WTC11 (cell line): ENCODE measurements around the gene SPATA32. TPM values are rescaled to one million over a fixed set of nuclear protein-coding genes. Genes with fewer than 3 reads are reported as not detected.
A peak's percentile ranks its signal among the peaks of the same experiment; 100 is the strongest.

Experiments
- ATAC-seq: fragments of 200-7000 bp; cut with Tn5 transposase; 2 replicates; pipeline ENCODE4 v1.10.0; 2021; ENCODE audit warnings: mild to moderate bottlenecking, moderate library complexity
- CTCF ChIA-PET: fragments of 300-600 bp; sonication (Branson Sonifier 250); formaldehyde crosslinking; loops from one replicate; lab custom pipeline; 2021; ENCODE audit warnings: antibody characterized with exemption; lab: Charles Lee
- POLR2A ChIA-PET: fragments of 350-600 bp; sonication (Branson Sonifier 250); formaldehyde crosslinking; loops from one replicate; lab custom pipeline; 2021; ENCODE audit warnings: antibody characterized with exemption; lab: Charles Lee
- DNase-seq: peaks from one replicate; pipeline ENCODE4 v3.0.0; 2021; ENCODE audit warnings: low spot score
- H3K27ac Mint-ChIP-seq: 2 replicates; pipeline ENCODE4 v1.8.0; 2021; ENCODE audit warnings: mixed read lengths
- H3K27me3 Mint-ChIP-seq: 2 replicates; pipeline ENCODE4 v1.8.0; 2021; ENCODE audit warnings: low read depth, mild to moderate bottlenecking, moderate library complexity, mixed read lengths
- H3K36me3 Mint-ChIP-seq: 2 replicates; pipeline ENCODE4 v1.8.0; 2021; ENCODE audit warnings: mixed read lengths
- H3K4me1 Mint-ChIP-seq: 2 replicates; pipeline ENCODE4 v1.8.0; 2022; ENCODE audit warnings: mixed read lengths
- H3K4me3 Mint-ChIP-seq: 2 replicates; pipeline ENCODE4 v1.8.0; 2021; ENCODE audit warnings: mild to moderate bottlenecking, moderate library complexity, mixed read lengths
- H3K9me3 Mint-ChIP-seq: 2 replicates; pipeline ENCODE4 v1.8.0; 2021; ENCODE audit warnings: mixed read lengths
- AFF4 ChIP-seq: sonication (generic); formaldehyde crosslinking; IDR thresholded peaks from 2 replicates; pipeline ENCODE4 v1.8.1; 2023; ENCODE audit warnings: mild to moderate bottlenecking, missing genetic modification reagents, borderline replicate concordance
- ATF1 ChIP-seq: sonication (generic); formaldehyde crosslinking; IDR thresholded peaks from 2 replicates; pipeline ENCODE4 v1.8.1; 2023; ENCODE audit warnings: mild to moderate bottlenecking, moderate library complexity, missing genetic modification reagents
- ATF3 ChIP-seq: sonication (generic); formaldehyde crosslinking; conservative IDR thresholded peaks from 2 replicates; pipeline ENCODE4 v1.8.1; 2022; ENCODE audit warnings: mild to moderate bottlenecking, missing genetic modification reagents
- ERG ChIP-seq: fragments of 250-450 bp; sonication (Bioruptor Pico); IDR thresholded peaks from 2 replicates; pipeline ENCODE4 v1.8.0; 2021; ENCODE audit warnings: mild to moderate bottlenecking
- ESRRA ChIP-seq: sonication (generic); formaldehyde crosslinking; IDR thresholded peaks from 2 replicates; pipeline ENCODE4 v1.8.1; 2022; ENCODE audit warnings: mild to moderate bottlenecking, missing genetic modification reagents, borderline replicate concordance
- GABPB1 ChIP-seq: sonication (generic); formaldehyde crosslinking; IDR thresholded peaks from 2 replicates; pipeline ENCODE4 v1.8.1; 2023; ENCODE audit warnings: mild to moderate bottlenecking, missing genetic modification reagents
- HMGXB4 ChIP-seq: sonication (generic); formaldehyde crosslinking; IDR thresholded peaks from 2 replicates; pipeline ENCODE4 v1.8.1; 2023; ENCODE audit warnings: mild to moderate bottlenecking, moderate library complexity, missing genetic modification reagents
- IRF1 ChIP-seq: sonication (generic); formaldehyde crosslinking; IDR thresholded peaks from 2 replicates; pipeline ENCODE4 v1.8.0; 2023; ENCODE audit warnings: missing genetic modification reagents
- IRF2 ChIP-seq: sonication (generic); formaldehyde crosslinking; IDR thresholded peaks from 2 replicates; pipeline ENCODE4 v1.8.0; 2022; ENCODE audit warnings: low read depth, missing genetic modification reagents, borderline replicate concordance
- JAZF1 ChIP-seq: fragments of 250-450 bp; sonication (Bioruptor Pico); IDR thresholded peaks from 2 replicates; pipeline ENCODE4 v1.9.0; 2021; ENCODE audit warnings: moderate library complexity, mild to moderate bottlenecking, inconsistent platforms
- MAX ChIP-seq: sonication (generic); formaldehyde crosslinking; IDR thresholded peaks from 2 replicates; pipeline ENCODE4 v1.8.0; 2022; ENCODE audit warnings: mild to moderate bottlenecking, missing genetic modification reagents
- MYBL2 ChIP-seq: sonication (generic); formaldehyde crosslinking; IDR thresholded peaks from 2 replicates; pipeline ENCODE4 v1.8.1; 2023; ENCODE audit warnings: mild to moderate bottlenecking, moderate library complexity, missing genetic modification reagents
- OVOL2 ChIP-seq: fragments of 250-450 bp; sonication (Bioruptor Pico); IDR thresholded peaks from 2 replicates; pipeline ENCODE4 v1.9.0; 2021; ENCODE audit warnings: mild to moderate bottlenecking, borderline replicate concordance
- PRDM15 ChIP-seq: sonication (generic); formaldehyde crosslinking; IDR thresholded peaks from 2 replicates; pipeline ENCODE4 v1.8.0; 2022; ENCODE audit warnings: missing genetic modification reagents
- PRRX2 ChIP-seq: fragments of 250-450 bp; sonication (Bioruptor Pico); IDR thresholded peaks from 2 replicates; pipeline ENCODE4 v1.8.0; 2021; ENCODE audit warnings: mild to moderate bottlenecking
- SP1 ChIP-seq: sonication (generic); formaldehyde crosslinking; conservative IDR thresholded peaks from 2 replicates; pipeline ENCODE4 v1.8.1; 2022; ENCODE audit warnings: missing genetic modification reagents
- TEAD4 ChIP-seq: sonication (generic); formaldehyde crosslinking; IDR thresholded peaks from 2 replicates; pipeline ENCODE4 v1.8.0; 2022; ENCODE audit warnings: mild to moderate bottlenecking, missing genetic modification reagents
- USF1 ChIP-seq: sonication (generic); formaldehyde crosslinking; IDR thresholded peaks from 2 replicates; pipeline ENCODE4 v1.8.0; 2022; ENCODE audit warnings: mild to moderate bottlenecking, missing genetic modification reagents
- total RNA-seq: library from RNA; stranded (reverse); gene quantifications from 3 replicates; pipeline ENCODE4 v1.2.3, GENCODE V29; 2021

SPATA32 gene
- total RNA-seq, 1 experiment from 2014 or later = 0.15 TPM

GRCh38 chr17:45228763-45229539 is 32.9 kb downstream of the SPATA32 start:
- ChIA-PET CTCF (interaction anchor here (0.8 to 9.8 kb wide), 13 partner anchors 12 to 161 kb away, joined by 3 to 179 read pairs (median 6); partner anchors contain the start of genes ACBD4 and MAP3K14), POLR2A (interaction anchor here (1.2 to 1.3 kb wide), 2 partner anchors 19 to 156 kb away, joined by 3 to 4 read pairs; no protein-coding TSS in a partner anchor)
- Mint-ChIP-seq H3K4me3 (no peak overlapping the region), H3K27ac (no peak overlapping the region), H3K9me3 (no peaks in the 10 kb centered on the region), H3K4me1 (peaks cover 20% of the 10 kb centered on the region), H3K27me3 (peaks cover 26% of the 10 kb centered on the region), H3K36me3 (no peaks in the 10 kb centered on the region)
- peak; percentile 27 for ATAC-seq
- 0 out of 2 replicates have a peak, but pooled peaks have one; percentile 16 for TF ChIP-seq MAX (CRISPR knock-in tag)
- TF ChIP-seq ERG (CRISPR knock-in tag) = no peak
- no peak for TF ChIP-seq MYBL2
- no peak for TF ChIP-seq USF1 (CRISPR knock-in tag)
- TF ChIP-seq TEAD4 (CRISPR knock-in tag) = no peak
- no peak for TF ChIP-seq ESRRA
- no peak for TF ChIP-seq JAZF1 (CRISPR knock-in tag)
- peak; percentile 90 for TF ChIP-seq GABPB1 (CRISPR knock-in tag)
- no peak for TF ChIP-seq HMGXB4 (CRISPR knock-in tag)
- no peak for TF ChIP-seq OVOL2 (CRISPR knock-in tag)
- peak; percentile 59 for DNase-seq

- no peak overlapping the region for H3K27ac Mint-ChIP-seq
- H3K27me3 Mint-ChIP-seq = peaks cover 34% of the 10 kb centered on the region
- H3K4me3 Mint-ChIP-seq = no peak overlapping the region
- POLR2A ChIA-PET = interaction anchor here (1.2 to 1.3 kb wide), 2 partner anchors 19 to 157 kb away, joined by 3 to 4 read pairs; no protein-coding TSS in a partner anchor
- H3K36me3 Mint-ChIP-seq = no peaks in the 10 kb centered on the region
- DNase-seq (no peak), ATAC-seq (no peak)
- CTCF ChIA-PET = interaction anchor here (0.9 to 9.8 kb wide), 10 partner anchors 8 to 157 kb away, joined by 3 to 179 read pairs (median 8); partner anchors contain the start of genes ACBD4 and MAP3K14
- no peaks in the 10 kb centered on the region for H3K9me3 Mint-ChIP-seq
- peaks cover 20% of the 10 kb centered on the region for H3K4me1 Mint-ChIP-seq
- TF ChIP-seq ATF3 (CRISPR knock-in tag) = no peak
- no peak for TF ChIP-seq IRF2
- no peak for TF ChIP-seq AFF4
- TF ChIP-seq PRDM15 (CRISPR knock-in tag) = no peak
- TF ChIP-seq OVOL2 (CRISPR knock-in tag) = no peak
- no peak for TF ChIP-seq SP1 (CRISPR knock-in tag)
- no peak for TF ChIP-seq ATF1 (CRISPR knock-in tag)
- TF ChIP-seq PRRX2 = no peak
- no peak for TF ChIP-seq IRF1 (CRISPR knock-in tag)
Observed at GRCh38 chr17:45227926-45228762, 33.8 kb downstream of the SPATA32 start.
